ENCODE measurements around the gene ARFGAP2.

Gene ARFGAP2

DNA sequence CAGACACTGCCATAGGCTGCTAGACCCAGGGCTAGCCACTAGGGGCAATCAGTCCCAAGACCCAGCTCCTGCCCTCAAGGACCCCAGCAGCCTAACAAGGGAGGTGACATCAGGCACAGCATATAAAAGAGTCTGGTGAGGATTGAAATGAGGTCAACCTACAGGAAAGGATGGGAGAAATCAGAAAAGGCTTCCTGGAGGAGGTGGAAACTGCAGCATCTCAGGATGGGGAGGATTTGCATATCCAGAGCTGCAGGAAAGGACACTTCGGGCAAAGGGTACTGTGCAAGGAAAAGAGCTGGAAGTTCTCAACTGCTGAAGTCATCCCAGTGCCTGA is 2.9 kb upstream of the ARFGAP2 start:
- H3K27ac ChIP-seq: peak overlapping the region; percentile 98
- ChIA-PET POLR2A (ENCODE audit: low non-redundant PET) (no interaction called here), CTCF (interaction anchor here (0.5 to 1.2 kb wide), 6 partner anchors 26 to 87 kb away, joined by 3 to 6 read pairs (median 5); partner anchors contain the start of gene DDB2)
- no peak for DNase-seq (ENCODE audit: low spot score)
- TF ChIP-seq, protein P1, sequence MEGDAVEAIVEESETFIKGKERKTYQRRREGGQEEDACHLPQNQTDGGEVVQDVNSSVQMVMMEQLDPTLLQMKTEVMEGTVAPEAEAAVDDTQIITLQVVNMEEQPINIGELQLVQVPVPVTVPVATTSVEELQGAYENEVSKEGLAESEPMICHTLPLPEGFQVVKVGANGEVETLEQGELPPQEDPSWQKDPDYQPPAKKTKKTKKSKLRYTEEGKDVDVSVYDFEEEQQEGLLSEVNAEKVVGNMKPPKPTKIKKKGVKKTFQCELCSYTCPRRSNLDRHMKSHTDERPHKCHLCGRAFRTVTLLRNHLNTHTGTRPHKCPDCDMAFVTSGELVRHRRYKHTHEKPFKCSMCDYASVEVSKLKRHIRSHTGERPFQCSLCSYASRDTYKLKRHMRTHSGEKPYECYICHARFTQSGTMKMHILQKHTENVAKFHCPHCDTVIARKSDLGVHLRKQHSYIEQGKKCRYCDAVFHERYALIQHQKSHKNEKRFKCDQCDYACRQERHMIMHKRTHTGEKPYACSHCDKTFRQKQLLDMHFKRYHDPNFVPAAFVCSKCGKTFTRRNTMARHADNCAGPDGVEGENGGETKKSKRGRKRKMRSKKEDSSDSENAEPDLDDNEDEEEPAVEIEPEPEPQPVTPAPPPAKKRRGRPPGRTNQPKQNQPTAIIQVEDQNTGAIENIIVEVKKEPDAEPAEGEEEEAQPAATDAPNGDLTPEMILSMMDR (conservative IDR thresholded peaks at IDR 0.05; ENCODE audit: low read depth): peak; percentile 67

DNA sequence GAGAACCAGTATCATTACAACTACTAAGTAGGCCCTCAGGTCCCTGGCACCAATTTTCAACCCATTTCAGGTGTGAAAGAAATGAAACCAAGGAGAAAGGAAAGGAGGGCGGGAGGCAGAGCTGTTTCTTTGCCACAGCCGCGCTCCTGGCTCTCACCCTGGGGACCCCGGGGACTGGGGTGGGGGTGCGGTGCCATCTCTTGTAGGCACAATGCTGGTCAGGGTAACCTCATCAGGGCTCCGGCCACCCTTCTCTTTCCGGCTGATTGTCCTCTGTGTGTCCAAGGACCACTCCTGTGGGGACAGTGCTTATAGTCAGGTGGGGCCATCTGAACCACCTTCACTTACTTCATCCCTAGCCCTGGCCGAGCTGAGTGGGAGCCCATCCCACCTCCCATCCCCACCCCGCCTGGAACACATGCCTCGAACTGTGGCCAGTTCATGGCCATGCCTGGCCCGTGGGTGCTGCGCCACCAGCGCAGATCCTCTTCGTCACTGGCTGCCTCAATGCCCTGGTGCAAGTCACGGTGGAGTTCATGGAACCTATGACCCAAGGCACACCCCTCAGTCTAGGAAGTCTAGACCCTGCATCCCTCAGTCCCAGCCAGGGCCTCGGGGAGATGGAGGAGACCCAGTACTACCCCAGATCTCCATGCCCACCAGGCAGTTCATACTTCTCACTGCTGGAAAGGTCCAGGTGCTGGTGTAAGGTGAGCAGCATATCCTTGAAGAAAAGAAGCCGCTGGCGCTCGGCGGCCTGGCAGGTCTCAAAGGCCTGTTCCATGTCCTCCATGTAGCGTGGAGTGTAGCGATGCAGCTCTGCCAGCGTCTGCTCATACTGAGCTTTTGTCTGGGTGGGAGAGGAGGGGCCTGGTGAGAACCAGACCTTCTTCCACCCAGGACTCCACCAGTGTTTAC is 2.3 kb upstream of the ARFGAP2 start:
- peak overlapping the region; percentile 98 for H3K27ac ChIP-seq
- ChIA-PET CTCF (interaction anchor here (0.8 to 1.9 kb wide), 9 partner anchors 8 to 176 kb away, joined by 3 to 10 read pairs (median 4); partner anchors contain the start of genes DDB2 and PACSIN3), POLR2A (ENCODE audit: low non-redundant PET) (interaction anchor here (1.3 kb wide), 1 partner anchor 37 kb away, joined by 5 read pairs; no protein-coding TSS in a partner anchor)
- no peak for DNase-seq (ENCODE audit: low spot score)
- TF ChIP-seq, protein P1 (conservative IDR thresholded peaks at IDR 0.05; ENCODE audit: low read depth): no peak

DNA sequence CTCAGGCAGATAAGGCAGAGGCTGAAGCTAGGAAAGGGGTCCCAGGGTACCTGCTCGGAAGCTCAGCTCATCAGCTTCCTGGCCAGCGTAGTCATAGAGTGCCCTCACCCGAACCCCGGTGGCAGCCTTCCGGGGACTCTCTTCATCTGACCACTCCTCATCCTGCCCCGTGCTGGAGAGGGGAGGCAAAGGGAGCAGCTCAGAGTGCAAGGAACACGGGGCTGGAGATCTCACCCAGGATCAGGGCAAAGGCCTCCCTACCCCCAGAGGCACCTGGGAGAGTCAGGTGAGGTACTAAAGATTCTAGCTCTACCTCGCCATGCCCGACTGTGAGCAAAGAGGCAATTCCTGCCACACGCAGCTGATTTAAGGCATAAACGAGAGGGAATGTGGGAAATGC is 1.6 kb upstream of the ARFGAP2 start:
- ChIA-PET POLR2A (ENCODE audit: low non-redundant PET) (interaction anchor here (0.6 to 1.3 kb wide), 2 partner anchors 36 to 37 kb away, joined by 5 to 8 read pairs; no protein-coding TSS in a partner anchor), CTCF (interaction anchor here (0.7 to 1.9 kb wide), 8 partner anchors 9 to 177 kb away, joined by 3 to 10 read pairs (median 4); partner anchors contain the start of gene PACSIN3)
- TF ChIP-seq, protein P1 (conservative IDR thresholded peaks at IDR 0.05; ENCODE audit: low read depth): no peak

DNA sequence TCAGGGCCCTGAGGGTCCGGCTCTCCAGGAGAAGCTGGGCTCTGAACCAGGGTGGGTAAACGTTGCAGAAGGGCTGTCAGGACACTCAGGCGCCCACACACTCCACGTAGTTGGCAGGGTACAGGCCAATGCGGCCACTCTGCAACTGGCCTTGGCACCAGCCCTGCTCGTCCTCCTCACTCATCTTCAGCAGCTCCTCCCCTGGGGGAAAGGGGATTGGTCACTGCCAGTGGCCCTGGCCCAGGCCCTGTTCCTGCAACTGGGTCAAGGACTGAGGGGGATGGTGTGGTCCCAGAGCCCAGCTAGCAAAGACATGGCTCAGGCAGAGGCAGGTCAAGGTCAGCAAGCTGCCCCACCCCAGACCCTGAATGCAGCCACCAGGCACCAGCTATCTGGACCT is 1.2 kb upstream of the ARFGAP2 start:
- H3K27ac ChIP-seq: peak overlapping the region; percentile 98
- TF ChIP-seq, protein P1 (conservative IDR thresholded peaks at IDR 0.05; ENCODE audit: low read depth): no peak
- ChIA-PET CTCF (interaction anchor here (0.6 to 1.9 kb wide), 9 partner anchors 9 to 252 kb away, joined by 3 to 10 read pairs (median 4); partner anchors contain the start of gene PACSIN3), POLR2A (ENCODE audit: low non-redundant PET) (interaction anchor here (0.6 to 1.3 kb wide), 3 partner anchors 36 to 72 kb away, joined by 3 to 8 read pairs (median 5); no protein-coding TSS in a partner anchor)
- no peak for DNase-seq (ENCODE audit: low spot score)

More for the DNA sequence above, 1.6 kb upstream of the ARFGAP2 start:
- peak overlapping the region; percentile 98 for H3K27ac ChIP-seq
- no peak for DNase-seq (ENCODE audit: low spot score)

DNA sequence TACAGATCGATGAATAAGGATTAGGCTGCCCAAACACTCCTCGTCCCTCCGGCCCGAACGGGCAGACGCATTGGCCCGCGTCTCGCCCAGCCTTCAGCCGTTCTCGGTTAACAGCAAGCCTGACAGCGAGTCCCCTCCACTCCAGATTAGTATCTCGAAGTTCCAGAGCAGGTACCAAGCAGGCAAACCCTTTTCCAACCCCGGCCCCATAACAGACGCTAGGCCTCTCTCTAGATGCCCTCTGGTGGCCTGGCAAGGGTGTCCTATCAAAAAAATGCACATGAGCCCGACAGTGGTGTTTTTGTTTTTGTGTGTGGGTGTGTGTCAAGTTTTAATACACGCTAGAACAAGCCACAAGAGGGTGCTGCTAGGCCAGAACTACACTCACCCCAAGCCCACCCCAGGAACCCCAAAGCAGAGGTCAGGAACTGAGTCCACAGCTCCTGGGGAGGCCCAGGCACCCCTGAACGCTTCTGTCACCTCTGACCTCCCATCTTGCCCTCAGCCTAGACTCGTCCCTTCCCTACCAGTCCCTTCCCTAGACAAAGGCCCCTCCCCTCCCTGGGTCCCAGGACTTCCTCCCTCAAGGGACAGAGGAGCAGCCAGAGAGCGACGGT is 658 bp upstream of the ARFGAP2 start:
- peak overlapping the region; percentile 98 for H3K27ac ChIP-seq
- POLR2A ChIA-PET (ENCODE audit: low non-redundant PET): interaction anchor here (0.6 kb wide), 2 partner anchors 73 to 80 kb away, joined by 3 read pairs; no protein-coding TSS in a partner anchor
- CTCF ChIA-PET: interaction anchor here (0.6 to 1.9 kb wide), 7 partner anchors 10 to 252 kb away, joined by 3 to 10 read pairs (median 4); partner anchors contain the start of gene PACSIN3
- TF ChIP-seq, protein P1 (conservative IDR thresholded peaks at IDR 0.05; ENCODE audit: low read depth): peak; percentile 77
- peak; percentile 67 for DNase-seq (ENCODE audit: low spot score)

DNA sequence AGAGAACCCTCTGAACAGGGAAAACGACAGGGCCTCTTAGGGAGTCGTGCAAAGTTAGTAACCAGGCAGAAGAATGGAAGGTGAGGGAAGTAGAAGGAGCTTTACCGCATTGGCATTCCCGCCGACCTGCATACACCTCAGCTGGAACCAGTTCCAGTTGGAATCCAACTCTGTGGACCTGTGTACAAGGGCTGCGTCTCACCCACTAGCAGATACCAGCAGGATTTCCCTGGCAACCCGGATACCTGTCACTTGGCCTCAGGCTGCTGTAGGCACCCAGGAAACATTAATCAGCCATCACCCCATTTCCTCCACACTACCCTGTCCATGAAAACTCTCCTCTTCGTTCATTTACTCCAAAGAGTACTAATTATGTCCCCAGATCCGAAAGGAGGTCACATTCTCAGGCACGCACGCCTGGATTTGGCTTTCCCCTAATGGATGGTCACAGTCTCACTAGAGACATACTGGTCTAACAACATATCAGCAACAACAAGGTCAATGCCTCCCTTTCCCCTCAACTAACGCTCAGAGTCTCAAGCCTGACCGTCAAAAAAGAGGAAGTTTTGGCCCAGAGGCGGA is 842 bp downstream of the ARFGAP2 start:
- ChIA-PET POLR2A (ENCODE audit: low non-redundant PET) (no interaction called here), CTCF (no interaction called here)
- H3K27ac ChIP-seq: peak overlapping the region; percentile 98
- no peak for DNase-seq (ENCODE audit: low spot score)
- TF ChIP-seq, protein P1 (conservative IDR thresholded peaks at IDR 0.05; ENCODE audit: low read depth): no peak
